ENCODE results near the gene COG8.
A peak's percentile ranks its signal among the peaks of the same experiment; 100 is the strongest.

COG8 gene, protein sequence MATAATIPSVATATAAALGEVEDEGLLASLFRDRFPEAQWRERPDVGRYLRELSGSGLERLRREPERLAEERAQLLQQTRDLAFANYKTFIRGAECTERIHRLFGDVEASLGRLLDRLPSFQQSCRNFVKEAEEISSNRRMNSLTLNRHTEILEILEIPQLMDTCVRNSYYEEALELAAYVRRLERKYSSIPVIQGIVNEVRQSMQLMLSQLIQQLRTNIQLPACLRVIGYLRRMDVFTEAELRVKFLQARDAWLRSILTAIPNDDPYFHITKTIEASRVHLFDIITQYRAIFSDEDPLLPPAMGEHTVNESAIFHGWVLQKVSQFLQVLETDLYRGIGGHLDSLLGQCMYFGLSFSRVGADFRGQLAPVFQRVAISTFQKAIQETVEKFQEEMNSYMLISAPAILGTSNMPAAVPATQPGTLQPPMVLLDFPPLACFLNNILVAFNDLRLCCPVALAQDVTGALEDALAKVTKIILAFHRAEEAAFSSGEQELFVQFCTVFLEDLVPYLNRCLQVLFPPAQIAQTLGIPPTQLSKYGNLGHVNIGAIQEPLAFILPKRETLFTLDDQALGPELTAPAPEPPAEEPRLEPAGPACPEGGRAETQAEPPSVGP

GRCh38 chr16:69339289-69340094 is at the start of gene COG8, which contains the start of gene NIP7:
COG8 (minus strand) TSS chr16:69339564; CDS start chr16:69339552, 12 bp downstream.
NIP7 (plus strand) TSS chr16:69339772; CDS start chr16:69339830, 58 bp downstream.
- peak within 1 kb of the TSS; percentile 88 for H3K27ac ChIP-seq
- peak; percentile 93 for DNase-seq (ENCODE audit: low spot score)
- ChIA-PET POLR2A (ENCODE audit: low non-redundant PET) (interaction anchor here (2.5 kb wide), 1 partner anchor 10 kb away, joined by 11 read pairs; the partner anchor contains the start of gene PDF), CTCF (interaction anchor here (0.6 to 0.7 kb wide), 2 partner anchors 27 to 323 kb away, joined by 3 to 4 read pairs; no protein-coding TSS in a partner anchor)
- TF ChIP-seq CTCF (conservative IDR thresholded peaks at IDR 0.05; ENCODE audit: low read depth), result peak; percentile 78

DNA sequence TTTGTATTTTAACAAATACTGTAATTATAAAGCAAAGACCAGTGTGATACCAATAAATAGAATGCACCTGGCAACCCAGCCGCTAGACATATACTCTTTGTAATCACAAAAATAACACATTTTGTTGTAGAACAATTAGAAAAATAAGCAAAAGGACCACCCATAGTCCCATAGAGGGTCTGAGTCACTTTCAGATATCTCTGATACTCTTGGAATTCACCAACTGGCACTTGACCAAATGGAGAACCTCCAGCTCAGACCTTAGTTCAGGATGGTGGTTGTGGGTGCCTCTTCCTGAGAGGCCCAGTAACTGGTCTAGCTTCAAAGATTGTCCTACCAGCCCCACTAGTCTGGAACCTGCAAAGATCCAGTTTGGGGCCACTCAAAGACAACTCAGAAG is 47.2 kb upstream of the COG8 start:
- POLR2A ChIA-PET (ENCODE audit: low non-redundant PET), result no interaction called here

GRCh38 chr16:69384974-69385373 is 45.6 kb upstream of the COG8 start:
- H3K27ac ChIP-seq, result peak overlapping the region; percentile 86
- no peak for TF ChIP-seq CTCF (conservative IDR thresholded peaks at IDR 0.05; ENCODE audit: low read depth)
- CTCF ChIA-PET, result interaction anchor here (0.6 to 0.7 kb wide), 2 partner anchors 17 to 41 kb away, joined by 3 read pairs; no protein-coding TSS in a partner anchor
- no peak for DNase-seq (ENCODE audit: low spot score)
- POLR2A ChIA-PET (ENCODE audit: low non-redundant PET), result no interaction called here

More for the DNA sequence above, 47.2 kb upstream of the COG8 start:
- TF ChIP-seq CTCF (conservative IDR thresholded peaks at IDR 0.05; ENCODE audit: low read depth), result no peak
- CTCF ChIA-PET, result interaction anchor here (0.6 to 1.0 kb wide), 2 partner anchors 143 to 252 kb away, joined by 3 to 7 read pairs; no protein-coding TSS in a partner anchor
- peak overlapping the region; percentile 86 for H3K27ac ChIP-seq
- DNase-seq (ENCODE audit: low spot score), result no peak

DNA sequence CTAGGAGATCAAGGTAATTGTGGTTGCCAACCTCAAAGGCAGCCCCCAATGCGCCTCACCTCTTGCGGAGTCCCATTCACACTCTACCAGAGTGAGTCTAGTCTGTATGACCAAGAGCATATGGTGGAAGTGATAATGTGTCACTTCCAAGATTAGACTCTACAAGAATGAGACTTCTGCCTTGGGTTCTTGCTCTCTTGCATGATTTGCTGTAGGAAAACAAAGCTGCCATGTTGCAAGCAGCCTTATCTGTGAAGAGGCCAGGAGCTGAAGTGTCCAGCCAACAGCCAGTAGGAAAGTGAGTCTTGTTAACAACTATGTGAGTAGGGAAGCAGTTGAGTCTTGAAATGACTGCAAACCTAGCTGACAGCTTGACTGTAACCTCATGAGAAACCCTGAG is 43.1 kb upstream of the COG8 start:
- DNase-seq (ENCODE audit: low spot score), result no peak
- no peak for TF ChIP-seq CTCF (conservative IDR thresholded peaks at IDR 0.05; ENCODE audit: low read depth)
- POLR2A ChIA-PET (ENCODE audit: low non-redundant PET), result no interaction called here
- CTCF ChIA-PET, result no interaction called here
- no peak overlapping the region for H3K27ac ChIP-seq

GRCh38 chr16:69381231-69381630 is 41.9 kb upstream of the COG8 start:
- CTCF ChIA-PET, result no interaction called here
- DNase-seq (ENCODE audit: low spot score), result no peak
- POLR2A ChIA-PET (ENCODE audit: low non-redundant PET), result no interaction called here
- TF ChIP-seq CTCF (conservative IDR thresholded peaks at IDR 0.05; ENCODE audit: low read depth), result no peak
- H3K27ac ChIP-seq, result no peak overlapping the region

DNA sequence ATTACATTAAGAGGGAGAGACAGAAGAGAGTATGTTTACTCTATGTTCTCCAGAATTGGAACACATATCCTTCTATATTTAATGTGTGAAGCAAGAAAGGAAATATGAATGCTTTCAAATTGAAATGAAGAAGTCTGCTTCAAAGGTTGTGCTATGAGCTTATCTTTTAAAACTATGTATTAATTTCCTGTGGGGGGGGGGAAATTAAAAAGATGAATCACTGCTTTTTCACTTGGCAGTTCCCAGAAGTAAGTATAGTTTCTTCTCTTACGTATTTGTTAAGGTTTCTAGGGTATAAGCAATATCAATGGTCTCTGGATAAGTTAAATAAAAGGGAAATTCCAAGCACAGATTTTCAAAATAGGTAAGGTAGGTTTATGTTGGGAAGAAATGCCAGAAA is 39.4 kb upstream of the COG8 start:
- CTCF ChIA-PET, result no interaction called here
- DNase-seq (ENCODE audit: low spot score), result no peak
- TF ChIP-seq CTCF (conservative IDR thresholded peaks at IDR 0.05; ENCODE audit: low read depth), result no peak
- POLR2A ChIA-PET (ENCODE audit: low non-redundant PET), result interaction anchor here (0.6 kb wide), 1 partner anchor 183 kb away, joined by 6 read pairs; no protein-coding TSS in a partner anchor
- H3K27ac ChIP-seq, result no peak overlapping the region
